ENCODE results near the gene MEGF6. TPM values are rescaled to one million over a fixed set of nuclear protein-coding genes. Genes with fewer than 3 reads are reported as not detected.

Gene MEGF6
- total and polyA plus RNA-seq, 5 experiments from 2014 or later, result 2.2 to 198 (median 3.5) TPM

GRCh38 chr1:3609016-3609768 lies 2.1 kb downstream of the MEGF6 start:
- H3K4me3 Mint-ChIP-seq, result peak overlapping the region in 7 of 10 donors; percentile 22 to 64 (median 41)

DNA sequence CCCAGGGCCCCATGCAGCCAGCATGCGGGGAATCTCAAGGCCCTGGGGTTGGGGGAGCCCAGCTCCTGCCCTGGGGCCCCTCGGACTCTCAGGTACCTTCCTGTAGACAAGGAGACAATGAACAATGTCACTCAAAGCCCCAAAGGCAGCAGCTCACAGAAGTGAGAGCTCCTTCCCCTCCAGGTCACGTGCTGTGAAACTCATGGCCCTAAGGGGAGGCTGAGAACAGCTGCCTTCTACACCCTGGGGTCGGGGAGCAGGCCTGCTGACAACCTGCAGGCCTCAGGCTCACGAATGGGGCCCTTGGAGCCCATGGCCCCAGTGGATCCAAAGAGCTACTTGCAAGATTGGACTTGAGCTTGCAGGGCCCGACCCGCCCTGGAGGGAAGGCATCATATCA lies 3.2 kb downstream of the MEGF6 start:
- peaks cover 0 to 19% (median 3%) of the 10 kb centered on the region in 5 donors for H3K27me3 Mint-ChIP-seq
- no peak overlapping the region for H3K4me3 Mint-ChIP-seq
- POLR2A ChIA-PET, result interaction anchor here (1.3 to 1.6 kb wide), 2 partner anchors 11 to 16 kb away, joined by 4 read pairs; no protein-coding TSS in a partner anchor
- H3K36me3 Mint-ChIP-seq, result no peaks in the 10 kb centered on the region
- peaks cover 0 to 1% (median 0%) of the 10 kb centered on the region in 9 donors for H3K9me3 Mint-ChIP-seq
- no peak for ATAC-seq
- H3K4me1 Mint-ChIP-seq, result peaks cover 10 to 17% (median 12%) of the 10 kb centered on the region in 4 donors
- H3K27ac Mint-ChIP-seq, result no peak overlapping the region
- no peak for DNase-seq

More at GRCh38 chr1:3609016-3609768, 2.1 kb downstream of the MEGF6 start:
- DNase-seq (no peak), ATAC-seq (no peak)
- H3K27me3 Mint-ChIP-seq, result peaks cover 0 to 19% (median 3%) of the 10 kb centered on the region in 5 donors
- H3K9me3 Mint-ChIP-seq, result peaks cover 0 to 1% (median 0%) of the 10 kb centered on the region in 9 donors
- peaks cover 10 to 23% (median 15%) of the 10 kb centered on the region in 4 donors for H3K4me1 Mint-ChIP-seq
- H3K27ac Mint-ChIP-seq, result peak overlapping the region in 1 of 10 donors; percentile 27
- no peaks in the 10 kb centered on the region for H3K36me3 Mint-ChIP-seq
- POLR2A ChIA-PET, result interaction anchor here (1.3 to 1.6 kb wide), 2 partner anchors 12 to 18 kb away, joined by 4 read pairs; no protein-coding TSS in a partner anchor

DNA sequence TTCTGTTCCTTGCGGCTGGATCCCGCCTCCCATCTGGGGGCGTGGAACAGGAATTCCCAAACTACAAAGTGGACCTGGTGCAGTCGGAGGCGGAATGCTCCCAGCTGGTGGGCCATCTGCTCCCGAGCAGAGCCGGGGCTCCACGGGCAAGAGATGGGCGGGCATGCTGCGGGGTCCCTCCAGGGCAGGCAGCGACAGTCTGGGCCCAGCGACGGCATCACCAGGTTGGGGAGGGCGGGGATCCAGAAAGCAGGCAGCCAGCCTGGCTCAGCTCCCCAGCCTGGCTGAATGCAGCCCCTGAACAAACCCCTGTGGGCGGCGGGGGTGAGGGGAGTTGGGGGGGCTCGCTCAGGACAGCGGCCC lies 3.6 kb downstream of the MEGF6 start:
- Mint-ChIP-seq H3K36me3 (no peaks in the 10 kb centered on the region), H3K4me1 (peaks cover 10 to 17% (median 12%) of the 10 kb centered on the region in 4 donors), H3K27ac (no peak overlapping the region), H3K27me3 (peaks cover 0 to 19% (median 3%) of the 10 kb centered on the region in 5 donors), H3K9me3 (peaks cover 0 to 1% (median 0%) of the 10 kb centered on the region in 9 donors), H3K4me3 (no peak overlapping the region)
- no peak for ATAC-seq
- no peak for DNase-seq
- POLR2A ChIA-PET, result interaction anchor here (1.6 kb wide), 1 partner anchor 10 kb away, joined by 4 read pairs; no protein-coding TSS in a partner anchor

DNA sequence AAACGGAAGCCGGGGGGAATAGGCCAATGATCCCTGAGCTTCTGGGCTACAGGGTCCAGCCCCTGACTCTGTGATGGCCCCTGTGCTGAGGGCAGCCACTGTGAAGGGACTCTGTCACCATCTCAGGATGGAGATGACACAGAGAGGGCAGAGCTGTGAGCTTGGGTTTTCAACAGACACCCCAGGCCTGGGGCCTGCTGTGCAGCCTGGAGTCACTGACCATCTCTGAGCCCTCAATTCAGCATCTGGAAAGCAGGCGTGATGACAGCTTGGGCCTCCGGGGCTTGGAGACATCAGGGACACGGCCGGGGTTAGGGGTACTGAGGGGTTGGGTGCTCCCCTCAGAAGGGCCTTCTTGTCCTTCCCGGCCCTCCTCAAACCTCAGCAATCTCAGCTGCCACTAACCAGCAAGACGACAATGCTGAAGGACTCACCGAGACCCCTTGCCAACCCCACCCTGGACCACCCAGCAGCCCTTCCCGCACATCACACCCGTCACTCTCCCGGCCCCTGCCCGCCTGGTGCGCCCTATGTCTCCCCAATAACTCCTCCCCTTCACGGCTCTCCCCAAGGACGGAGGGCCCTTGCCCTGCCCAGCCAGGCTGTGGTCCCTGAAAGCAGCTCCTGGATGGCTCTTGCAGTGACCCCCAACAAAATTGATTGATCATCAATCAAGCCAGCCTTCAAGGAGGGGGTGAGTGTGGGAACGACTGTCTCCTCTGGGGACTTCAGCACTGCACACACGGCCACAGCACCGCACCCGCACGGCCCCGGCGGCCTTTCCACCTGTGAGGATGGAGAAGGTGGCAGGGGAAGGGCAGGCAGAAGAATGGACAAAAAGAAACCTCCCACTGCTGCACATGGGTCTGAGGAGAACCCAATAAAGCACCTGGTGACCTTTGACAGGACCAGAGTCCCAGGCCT lies 4.3 kb downstream of the MEGF6 start:
- POLR2A ChIA-PET, result interaction anchor here (1.6 kb wide), 1 partner anchor 9 kb away, joined by 4 read pairs; no protein-coding TSS in a partner anchor
- H3K36me3 Mint-ChIP-seq, result no peaks in the 10 kb centered on the region
- no peak overlapping the region for H3K27ac Mint-ChIP-seq
- DNase-seq (no peak), ATAC-seq (no peak)
- H3K9me3 Mint-ChIP-seq, result peaks cover 0 to 1% (median 0%) of the 10 kb centered on the region in 9 donors
- H3K4me3 Mint-ChIP-seq, result no peak overlapping the region
- H3K4me1 Mint-ChIP-seq, result peaks cover 9 to 14% (median 10%) of the 10 kb centered on the region in 4 donors
- peaks cover 0 to 19% (median 3%) of the 10 kb centered on the region in 5 donors for H3K27me3 Mint-ChIP-seq

- Mint-ChIP-seq H3K4me1 (peaks cover under 1 to 3% (median 3%) of the 10 kb centered on the region in 4 donors), H3K36me3 (no peaks in the 10 kb centered on the region), H3K27ac (no peak overlapping the region), H3K4me3 (no peak overlapping the region), H3K27me3 (peaks cover 0 to 14% (median 0%) of the 10 kb centered on the region in 5 donors), H3K9me3 (peaks cover 0 to 1% (median 0%) of the 10 kb centered on the region in 9 donors)
- POLR2A ChIA-PET, result no interaction called here
- no peak for ATAC-seq
- DNase-seq, result no peak
Measured at GRCh38 chr1:3604997-3605823, 6.1 kb downstream of the MEGF6 start.

DNA sequence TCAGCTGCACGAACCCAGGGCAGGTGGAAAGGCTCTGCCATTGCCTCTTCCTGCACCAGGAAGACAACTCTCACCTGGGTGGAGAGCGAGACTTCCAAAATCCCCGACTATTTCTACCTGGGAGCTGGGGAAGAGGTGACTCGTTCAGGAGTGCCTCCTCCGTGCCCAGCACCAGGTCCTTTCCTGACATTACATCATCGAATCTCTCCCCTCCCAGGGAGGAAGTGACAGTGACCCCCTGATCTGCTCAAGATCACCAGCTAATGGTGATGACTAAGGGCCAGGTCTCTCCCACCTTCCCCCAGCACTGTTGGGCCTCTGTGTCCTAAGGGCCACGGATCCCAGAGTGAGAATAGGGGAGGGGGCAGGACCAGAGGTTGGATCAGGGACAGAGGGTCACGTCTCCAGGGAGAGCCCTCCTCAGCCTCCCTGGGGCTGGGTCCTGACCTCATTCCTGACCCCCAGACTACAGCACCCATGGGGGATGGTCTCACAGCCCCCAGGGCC lies 6.8 kb downstream of the MEGF6 start:
- H3K9me3 Mint-ChIP-seq, result peaks cover 0 to 1% (median 0%) of the 10 kb centered on the region in 9 donors
- H3K4me1 Mint-ChIP-seq, result peaks cover 2 to 9% (median 6%) of the 10 kb centered on the region in 4 donors
- POLR2A ChIA-PET, result no interaction called here
- H3K36me3 Mint-ChIP-seq, result no peaks in the 10 kb centered on the region
- ATAC-seq, result no peak
- no peak overlapping the region for H3K27ac Mint-ChIP-seq
- H3K27me3 Mint-ChIP-seq, result peaks cover 0 to 14% (median 0%) of the 10 kb centered on the region in 5 donors
- no peak for DNase-seq
- H3K4me3 Mint-ChIP-seq, result no peak overlapping the region

GRCh38 chr1:3603571-3604467 lies 7.5 kb downstream of the MEGF6 start:
- Mint-ChIP-seq H3K4me3 (no peak overlapping the region), H3K27ac (no peak overlapping the region), H3K4me1 (peaks cover 2 to 13% (median 8%) of the 10 kb centered on the region in 4 donors), H3K9me3 (no peaks in the 10 kb centered on the region), H3K27me3 (peaks cover 0 to 8% (median 0%) of the 10 kb centered on the region in 5 donors), H3K36me3 (no peaks in the 10 kb centered on the region)
- ATAC-seq, result no peak
- POLR2A ChIA-PET, result no interaction called here
- DNase-seq, result no peak

GRCh38 chr1:3603156-3603555 lies 8.2 kb downstream of the MEGF6 start:
- Mint-ChIP-seq H3K4me3 (no peak overlapping the region), H3K27ac (no peak overlapping the region), H3K36me3 (no peaks in the 10 kb centered on the region), H3K27me3 (peaks cover 0 to 1% (median 0%) of the 10 kb centered on the region in 5 donors), H3K4me1 (peaks cover 2 to 20% (median 12%) of the 10 kb centered on the region in 4 donors), H3K9me3 (no peaks in the 10 kb centered on the region)
- DNase-seq, result no peak
- no peak for ATAC-seq
- POLR2A ChIA-PET, result interaction anchor here (1.1 kb wide), 1 partner anchor 27 kb away, joined by 3 read pairs; no protein-coding TSS in a partner anchor

- H3K4me1 Mint-ChIP-seq, result peaks cover 9 to 28% (median 20%) of the 10 kb centered on the region in 4 donors
- no peaks in the 10 kb centered on the region for H3K9me3 Mint-ChIP-seq
- POLR2A ChIA-PET, result interaction anchor here (0.8 to 1.1 kb wide), 2 partner anchors 9 to 26 kb away, joined by 3 read pairs; no protein-coding TSS in a partner anchor
- H3K36me3 Mint-ChIP-seq, result no peaks in the 10 kb centered on the region
- DNase-seq, result no peak
- H3K27me3 Mint-ChIP-seq, result peaks cover 0 to under 1% (median 0%) of the 10 kb centered on the region in 5 donors
- no peak overlapping the region for H3K4me3 Mint-ChIP-seq
- no peak for ATAC-seq
- H3K27ac Mint-ChIP-seq, result no peak overlapping the region
Measured at GRCh38 chr1:3602375-3602774, 8.9 kb downstream of the MEGF6 start.

- Mint-ChIP-seq H3K27ac (peak overlapping the region in 3 of 10 donors; percentile 57 to 70 (median 58)), H3K4me1 (peaks cover 12 to 34% (median 25%) of the 10 kb centered on the region in 4 donors), H3K27me3 (no peaks in the 10 kb centered on the region), H3K36me3 (no peaks in the 10 kb centered on the region), H3K4me3 (peak overlapping the region in 1 of 10 donors; percentile 8), H3K9me3 (no peaks in the 10 kb centered on the region)
- no peak for DNase-seq
- no peak for ATAC-seq
- POLR2A ChIA-PET, result interaction anchor here (0.8 kb wide), 1 partner anchor 8 kb away, joined by 3 read pairs; no protein-coding TSS in a partner anchor
Measured at GRCh38 chr1:3601743-3602142, 9.6 kb downstream of the MEGF6 start.

- ATAC-seq, result no peak
- no peak for DNase-seq
- H3K9me3 Mint-ChIP-seq, result no peaks in the 10 kb centered on the region
- peaks cover 12 to 42% (median 30%) of the 10 kb centered on the region in 4 donors for H3K4me1 Mint-ChIP-seq
- H3K36me3 Mint-ChIP-seq, result no peaks in the 10 kb centered on the region
- no peaks in the 10 kb centered on the region for H3K27me3 Mint-ChIP-seq
- peak overlapping the region in 2 of 10 donors; percentile 40 to 49 for H3K27ac Mint-ChIP-seq
- POLR2A ChIA-PET, result interaction anchor here (1.0 kb wide), 1 partner anchor 104 kb away, joined by 3 read pairs; no protein-coding TSS in a partner anchor
- peak overlapping the region in 2 of 10 donors; percentile 9 to 92 for H3K4me3 Mint-ChIP-seq
Measured at GRCh38 chr1:3600354-3600753, 11.0 kb downstream of the MEGF6 start.

Measured in naive thymus-derived CD8-positive, alpha-beta T cell (primary cell).